Colonic mucosa (tissue), 4 donors: ENCODE results near the gene AADACL4. TPM values are rescaled to one million over a fixed set of nuclear protein-coding genes. Genes with fewer than 3 reads are reported as not detected.

Experiments used
- DNase-seq: peaks from one replicate; pipeline ENCODE4 v3.0.0-alpha.2; 2020
- H3K27ac ChIP-seq: fragments of 200-600 bp; one replicate; pipeline ENCODE4 v1.8.0; 2021
- H3K27me3 ChIP-seq: fragments of 200-600 bp; one replicate; pipeline ENCODE4 v1.8.0; 2021
- H3K36me3 ChIP-seq: fragments of 200-600 bp; one replicate; pipeline ENCODE4 v1.8.0; 2021
- H3K4me1 ChIP-seq: fragments of 200-600 bp; one replicate; pipeline ENCODE4 v1.8.0; 2021; ENCODE audit warnings: mild to moderate bottlenecking
- H3K4me3 ChIP-seq: fragments of 200-600 bp; one replicate; pipeline ENCODE4 v1.8.0; 2021
- H3K9ac ChIP-seq, 2 donors: one replicate each; pipeline ENCODE4 v1.7.0; 2013; ENCODE audit warnings: control low read depth in 2 of 2, low read depth in 2 of 2, low read length in 2 of 2
- H3K9me3 ChIP-seq: fragments of 200-600 bp; one replicate; pipeline ENCODE4 v1.8.0; 2021
- CTCF ChIP-seq: fragments of 200-600 bp; IDR thresholded peaks from one replicate; pipeline ENCODE4 v1.8.0; 2022; ENCODE audit warnings: antibody characterized with exemption, mild to moderate bottlenecking
- intact Hi-C: fragments of 100-400 bp; cut with DNase I; formaldehyde crosslinking; loops from one replicate; pipeline ENCODE4 v1.14.1; 2022
- total RNA-seq, 2 donors: library from RNA; stranded (reverse); fragmentation: NEBNext Ultra II Directional in 1 of 2; extraction: Animal tissue kit (Norgen Biotek cat#: 25700) in 1 of 2; gene quantifications; one replicate each; pipeline ENCODE4 v1.2.1, GENCODE V29; 2021
- donor health status: healthy.
- donor health status: DM: no; HTN: no; CAD: no.
- donor health status: DM: no; HTN: no; CAD: no.

Gene AADACL4
- total RNA-seq, 2 donors from 2014 or later: not detected

- Histone ChIP-seq H3K9ac (no peak overlapping the region), H3K27me3 (no peaks in the 10 kb centered on the region), H3K9me3 (no peaks in the 10 kb centered on the region), H3K4me3 (no peak overlapping the region), H3K27ac (no peak overlapping the region), H3K36me3 (no peaks in the 10 kb centered on the region), H3K4me1 (no peaks in the 10 kb centered on the region)
- intact Hi-C loops: no loop called here
- DNase-seq: no peak
- TF ChIP-seq CTCF: no peak
Measured at GRCh38 chr1:12630946-12631530, 12.8 kb upstream of the AADACL4 start.

- no peaks in the 10 kb centered on the region for H3K36me3 ChIP-seq
- H3K4me1 ChIP-seq: no peaks in the 10 kb centered on the region
- DNase-seq: no peak
- no peak for TF ChIP-seq CTCF
- no peaks in the 10 kb centered on the region for H3K27me3 ChIP-seq
- no peak overlapping the region for H3K4me3 ChIP-seq
- intact Hi-C loops: no loop called here
- no peaks in the 10 kb centered on the region for H3K9me3 ChIP-seq
- no peak overlapping the region for H3K27ac ChIP-seq
- H3K9ac ChIP-seq: no peak overlapping the region
Measured at GRCh38 chr1:12631571-12631970, 12.3 kb upstream of the AADACL4 start.

GRCh38 chr1:12634156-12634555, 9.7 kb upstream of the AADACL4 start:
- Histone ChIP-seq H3K4me3 (no peak overlapping the region), H3K36me3 (no peaks in the 10 kb centered on the region), H3K27ac (no peak overlapping the region), H3K27me3 (no peaks in the 10 kb centered on the region), H3K9me3 (no peaks in the 10 kb centered on the region), H3K9ac (no peak overlapping the region), H3K4me1 (no peaks in the 10 kb centered on the region)
- no peak for DNase-seq
- intact Hi-C loops: no loop called here
- no peak for TF ChIP-seq CTCF

GRCh38 chr1:12634696-12635202, 9.1 kb upstream of the AADACL4 start:
- TF ChIP-seq CTCF: no peak
- Histone ChIP-seq H3K27ac (no peak overlapping the region), H3K9me3 (no peaks in the 10 kb centered on the region), H3K27me3 (no peaks in the 10 kb centered on the region), H3K4me3 (no peak overlapping the region), H3K4me1 (no peaks in the 10 kb centered on the region), H3K9ac (no peak overlapping the region), H3K36me3 (no peaks in the 10 kb centered on the region)
- no peak for DNase-seq
- intact Hi-C loops: no loop called here

- TF ChIP-seq CTCF: no peak
- Histone ChIP-seq H3K27ac (no peak overlapping the region), H3K36me3 (no peaks in the 10 kb centered on the region), H3K4me3 (no peak overlapping the region), H3K9ac (no peak overlapping the region), H3K4me1 (no peaks in the 10 kb centered on the region), H3K27me3 (no peaks in the 10 kb centered on the region), H3K9me3 (no peaks in the 10 kb centered on the region)
- intact Hi-C loops: no loop called here
- no peak for DNase-seq
Measured at GRCh38 chr1:12636098-12636950, 7.6 kb upstream of the AADACL4 start.
